Fibroblast of pulmonary artery (primary cell): Measurements from ENCODE around the gene RPH3AL.
"Not testable (repeated sequence)": the region's sequence is repeated elsewhere in the genome, so short reads cannot be mapped to it uniquely, and the experiment has no call there.

ENCODE experiments used
- DNase-seq: peaks from one replicate; pipeline ENCODE4 v3.0.0-alpha.2; 2010; ENCODE audit warnings: low read depth
- H3K4me3 ChIP-seq: replicated peaks from 2 replicates; pipeline ENCODE4 v1.5.1; 2011; ENCODE audit warnings: low read depth, mild to moderate bottlenecking, control low read depth, low read length, moderate library complexity
- CTCF ChIP-seq: IDR thresholded peaks from 2 replicates; pipeline ENCODE4 v1.5.1; 2011; ENCODE audit warnings: mild to moderate bottlenecking, control low read depth, low read length, inconsistent platforms; ENCODE audit errors: missing control alignments

The RPH3AL gene

DNA sequence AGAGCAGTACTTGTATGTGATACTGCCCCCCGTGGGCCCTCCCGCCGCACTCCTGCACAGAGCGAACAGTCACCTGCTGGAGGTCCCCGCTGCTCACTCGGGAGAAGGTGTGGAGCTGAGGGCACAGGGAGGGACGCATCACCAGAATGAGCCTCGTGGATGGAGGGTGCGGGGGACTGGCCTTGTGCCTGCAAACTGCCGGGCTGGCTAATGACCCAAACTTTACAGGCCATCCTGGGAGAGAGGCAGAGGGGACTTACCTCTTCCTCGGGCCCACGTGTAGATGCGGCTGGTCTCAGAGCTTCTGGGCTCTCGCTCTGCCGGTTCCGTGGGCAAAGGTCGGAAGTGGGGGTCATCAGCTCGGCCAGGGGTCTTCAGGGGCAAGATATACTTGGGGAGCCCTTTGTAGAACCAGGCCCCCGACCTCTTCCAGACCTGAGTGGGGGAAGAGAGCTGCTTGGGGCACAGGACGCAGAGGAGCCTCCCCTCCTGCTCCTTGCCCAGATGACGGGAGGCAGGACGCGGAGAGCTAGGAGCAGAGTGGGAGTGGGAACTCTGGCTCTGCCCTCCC lies 105.7 kb downstream of the RPH3AL start:
- DNase-seq: no peak
- TF ChIP-seq CTCF: no peak
- H3K4me3 ChIP-seq: no peak overlapping the region

- no peak overlapping the region for H3K4me3 ChIP-seq
- no peak for DNase-seq
- no peak for TF ChIP-seq CTCF
Measured at GRCh38 chr17:246226-246625, 106.4 kb downstream of the RPH3AL start.

DNA sequence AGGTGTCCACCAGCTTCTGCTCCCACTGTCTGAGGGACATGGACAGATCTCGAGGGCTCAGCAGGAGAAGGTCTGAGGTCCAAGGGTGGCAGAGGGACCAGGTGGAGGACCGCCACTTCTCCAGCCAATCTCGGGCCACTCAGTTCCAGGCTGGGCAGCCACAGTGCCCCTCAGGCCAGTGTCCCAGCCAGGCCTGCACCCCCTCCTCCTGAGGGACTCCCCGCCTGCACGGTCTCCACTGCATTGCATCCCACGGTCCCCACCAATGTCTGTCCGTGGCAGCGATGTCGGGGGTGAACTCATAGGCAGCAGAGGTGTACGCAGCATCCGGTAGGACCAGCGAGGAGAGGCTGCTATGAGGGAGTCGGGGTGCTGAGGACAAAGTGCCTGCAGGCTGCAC lies 107.0 kb downstream of the RPH3AL start:
- no peak for DNase-seq
- H3K4me3 ChIP-seq: no peak overlapping the region
- no peak for TF ChIP-seq CTCF

DNA sequence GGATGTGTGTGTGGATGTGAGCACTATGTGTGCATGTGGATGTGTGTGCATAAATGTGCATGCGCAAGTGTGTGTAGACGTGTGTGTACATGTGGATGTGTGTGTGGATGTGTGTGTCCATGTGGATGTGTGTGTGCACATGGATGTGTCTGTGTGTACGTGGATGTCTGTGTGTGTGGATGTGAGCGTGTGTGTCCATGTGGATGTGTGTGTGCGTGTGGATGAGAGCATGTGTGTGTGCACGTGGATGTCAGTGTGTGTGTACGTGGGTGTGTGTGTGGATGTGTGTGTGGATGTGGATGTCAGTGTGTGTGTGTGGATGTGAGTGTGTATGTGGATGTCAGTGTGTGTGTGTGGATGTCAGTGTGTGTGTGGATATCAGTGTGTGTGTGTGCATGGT lies 107.6 kb downstream of the RPH3AL start:
- TF ChIP-seq CTCF: no peak
- no peak for DNase-seq
- no peak overlapping the region for H3K4me3 ChIP-seq

GRCh38 chr17:243924-244323 lies 108.7 kb downstream of the RPH3AL start:
- H3K4me3 ChIP-seq, DNase-seq: not testable (repeated sequence)

- no peak for DNase-seq
- no peak for TF ChIP-seq CTCF
- no peak overlapping the region for H3K4me3 ChIP-seq
Measured at GRCh38 chr17:238964-239259, 113.7 kb downstream of the RPH3AL start.

GRCh38 chr17:238071-238963 lies 114.3 kb downstream of the RPH3AL start:
- no peak for DNase-seq
- TF ChIP-seq CTCF: no peak
- no peak overlapping the region for H3K4me3 ChIP-seq
